GM12878 (cell line): ENCODE results near the gene ACVR1C. TPM values are rescaled to one million over a fixed set of nuclear protein-coding genes. Genes with fewer than 3 reads are reported as not detected.
"Not testable (repeated sequence)": the region's sequence is repeated elsewhere in the genome, so short reads cannot be mapped to it uniquely, and the experiment has no call there.

Experiments
- ATAC-seq: fragments of 200-7000 bp; cut with Tn5 transposase; 3 replicates; pipeline ENCODE4 v1.9.1; 2020; ENCODE audit warnings: mild to moderate bottlenecking, moderate library complexity
- BruUV-seq: library from RNA; stranded (reverse); fragments of 400-500 nt; replicated peaks from 2 replicates; lab custom pipeline; 2021; lab: Mats Ljungman, UMichigan
- CTCF ChIA-PET: fragments of 300-600 bp; sonication (Branson Sonifier 250); formaldehyde crosslinking; extraction: SDS; loops from one replicate; lab custom pipeline; 2021; ENCODE audit warnings: inconsistent platforms; lab: Yijun Ruan, JAX
- POLR2A ChIA-PET: fragments of 350-600 bp; formaldehyde crosslinking; extraction: SDS; loops from one replicate; lab custom pipeline; 2021; ENCODE audit warnings: inconsistent platforms; lab: Charles Lee
- RAD21 ChIA-PET: fragments of 300-600 bp; sonication (Branson Sonifier 250); formaldehyde crosslinking; loops from one replicate; lab custom pipeline; 2023; ENCODE audit warnings: antibody characterized with exemption; ENCODE audit not compliant: unreplicated experiment; lab: Charles Lee
- SMC1A ChIA-PET: fragments of 300-600 bp; sonication (Branson Sonifier 250); formaldehyde crosslinking; loops from one replicate; lab custom pipeline; 2023; ENCODE audit not compliant: unreplicated experiment, uncharacterized antibody; lab: Charles Lee
- DNase-seq: peaks from one replicate; pipeline ENCODE4 v3.0.0-alpha.2; 2011; ENCODE audit warnings: low read depth, low spot score
- FAIRE-seq: peaks from 3 replicates; lab custom pipeline; 2011; peaks lifted over from hg19 to GRCh38; lab: Jason Lieb, UNC
- H2AFZ ChIP-seq: 2 replicates; pipeline ENCODE4 v1.6.0; 2011; ENCODE audit warnings: low read depth, low read length, control low read depth; ENCODE audit not compliant: control insufficient read depth
- H3K27ac ChIP-seq: 2 replicates; pipeline ENCODE4 v1.5.1; 2011; ENCODE audit warnings: control low read depth; ENCODE audit not compliant: control insufficient read depth, insufficient read depth
- H3K27me3 ChIP-seq, 2 experiments: replicated peaks in 1 of 2; 2 replicates each; pipeline versions ENCODE4 v1.6.0 to v1.6.1; 2011; ENCODE audit warnings: low read length in 1 of 2; ENCODE audit not compliant: control insufficient read depth in 2 of 2, insufficient read depth in 2 of 2
- H3K36me3 ChIP-seq, 2 experiments: 2 replicates each; pipeline ENCODE4 v1.5.1; 2011; ENCODE audit warnings: low read length in 1 of 2; ENCODE audit not compliant: control insufficient read depth in 2 of 2, insufficient read depth in 2 of 2
- H3K4me1 ChIP-seq: 2 replicates; pipeline ENCODE4 v1.6.1; 2011; ENCODE audit warnings: mild to moderate bottlenecking, low read length, moderate library complexity, mixed read lengths; ENCODE audit not compliant: control insufficient read depth, insufficient read depth
- H3K4me2 ChIP-seq: 2 replicates; pipeline ENCODE4 v1.6.0; 2011; ENCODE audit warnings: control low read depth; ENCODE audit not compliant: control insufficient read depth, insufficient read depth
- H3K4me3 ChIP-seq: fragments of 200-600 bp; sonication (generic); 2 replicates; pipeline ENCODE4 v1.5.1; 2016
- H3K79me2 ChIP-seq: 2 replicates; pipeline ENCODE4 v1.6.0; 2011; ENCODE audit warnings: low read length; ENCODE audit not compliant: control insufficient read depth, insufficient read depth
- H3K9ac ChIP-seq: 2 replicates; pipeline ENCODE4 v1.8.0; 2011; ENCODE audit warnings: low read length, control low read depth, mixed read lengths; ENCODE audit not compliant: control insufficient read depth, insufficient read depth
- H3K9me3 ChIP-seq: replicated peaks from 3 replicates; pipeline ENCODE4 v1.5.1; 2011; ENCODE audit warnings: mild to moderate bottlenecking, low read length; ENCODE audit not compliant: control insufficient read depth, insufficient read depth
- H4K20me1 ChIP-seq: 2 replicates; pipeline ENCODE4 v1.6.0; 2011; ENCODE audit not compliant: control insufficient read depth, insufficient read depth
- SKIL ChIP-seq: fragments of 450-650 bp; IDR thresholded peaks from 2 replicates; pipeline ENCODE4 v1.6.1; 2017; ENCODE audit warnings: mild to moderate bottlenecking, low read depth, inconsistent platforms; ENCODE audit not compliant: poor library complexity, severe bottlenecking
- WGBS: methylation state at CpG from one replicate; pipeline ENCODE4 v1.1.6; 2016; ENCODE audit warnings: low lambda C conversion rate; ENCODE audit not compliant: insufficient replicate concordance, insufficient coverage; ENCODE audit errors: missing lambda C conversion rate; 5-methylcytosine and 5-hydroxymethylcytosine counted together
- in situ Hi-C: fragments of 300-500 bp; cut with MboI; formaldehyde crosslinking; loops from 9 replicates; pipeline ENCODE4 v1.14.3; 2018; ENCODE audit warnings: mixed read lengths
- intact Hi-C: fragments of 100-400 bp; cut with micrococcal nuclease; formaldehyde crosslinking; loops from one replicate; pipeline ENCODE4 v1.14.2; 2022; ENCODE audit not compliant: unreplicated experiment
- polyA plus RNA-seq, 11 experiments: library from polyadenylated mRNA; depleted of rRNA in 4 of 11; unstranded in 6 of 11; stranded (reverse) in 5 of 11; fragments of >200 nt; fragmentation: Nextera tagmentation in 4 of 11; fragmentation: Illumina TruSeq in 1 of 11; extraction: Ambion mirVana in 4 of 11; extraction: Trizol in 1 of 11; gene quantifications; 1 replicate in 1 of 11; 2 replicates in 10 of 11; pipeline versions ENCODE4 v1.2.1 to v1.2.3, GENCODE V29; 2011 to 2016; ENCODE audit warnings: inconsistent platforms in 2 of 11, missing spikeins in 2 of 11, low read depth in 1 of 11
- total RNA-seq, 4 experiments: library from RNA; depleted of rRNA in 3 of 4; stranded (reverse); fragments of >200 nt in 3 of 4; fragmentation: Illumina TruSeq in 1 of 4; extraction: Trizol in 1 of 4; gene quantifications; 2 replicates each; pipeline versions ENCODE4 v1.2.1 to v1.2.3, GENCODE V29; 2013 to 2021

Gene ACVR1C
- total and polyA plus RNA-seq, 10 of the 15 experiments (the other 5 are each of a cell fraction or from before 2014, with no cell fraction given): not detected

- TF ChIP-seq SKIL: no peak
Observed at GRCh38 chr2:157523270-157524247, 105.1 kb downstream of the ACVR1C start (continued).

GRCh38 chr2:157514966-157515365 lies 113.7 kb downstream of the ACVR1C start:
- H3K4me2 ChIP-seq, H3K79me2 ChIP-seq, H3K27me3 ChIP-seq, BruUV-seq, ATAC-seq, DNase-seq, FAIRE-seq, H2AFZ ChIP-seq, H3K27ac ChIP-seq, H3K36me3 ChIP-seq, H3K4me1 ChIP-seq, H4K20me1 ChIP-seq, H3K4me3 ChIP-seq, H3K9me3 ChIP-seq, H3K9ac ChIP-seq, in situ Hi-C loops, POLR2A ChIA-PET: not testable (repeated sequence)
- ChIA-PET CTCF (interaction anchor here (0.6 to 1.2 kb wide), 3 partner anchors 76 to 505 kb away, joined by 3 read pairs; no protein-coding TSS in a partner anchor), RAD21 (interaction anchor here (0.8 kb wide), 1 partner anchor 187 kb away, joined by 3 read pairs; no protein-coding TSS in a partner anchor), SMC1A (interaction anchor here (1.3 kb wide), 1 partner anchor 10 kb away, joined by 3 read pairs; no protein-coding TSS in a partner anchor)
- intact Hi-C loops: loop anchor here (5.0 kb wide), 1 partner anchor 72 kb away; no protein-coding TSS in a partner anchor
- WGBS: 84% methylated on average over 13 of the region's 15 CpGs
